Skeletal muscle tissue (tissue), 5 donors: ENCODE results near the gene SLC25A44. TPM values are rescaled to one million over a fixed set of nuclear protein-coding genes. Genes with fewer than 3 reads are reported as not detected.

Experiments used
- H3K27ac ChIP-seq: one replicate; pipeline ENCODE4 v1.7.0; 2013; ENCODE audit warnings: mild to moderate bottlenecking, low read depth, low read length, inconsistent platforms
- H3K27me3 ChIP-seq, 3 donors: one replicate each; pipeline ENCODE4 v1.7.0; 2013; ENCODE audit warnings: low read length in 3 of 3; ENCODE audit not compliant: control insufficient read depth in 3 of 3, insufficient read depth in 3 of 3
- H3K36me3 ChIP-seq, 3 donors: one replicate each; pipeline ENCODE4 v1.7.0; 2013; ENCODE audit warnings: low read length in 3 of 3; ENCODE audit not compliant: control insufficient read depth in 3 of 3, insufficient read depth in 3 of 3
- H3K4me1 ChIP-seq, 3 donors: one replicate each; pipeline ENCODE4 v1.7.0; 2013; ENCODE audit warnings: low read length in 3 of 3, mild to moderate bottlenecking in 3 of 3; ENCODE audit not compliant: control insufficient read depth in 3 of 3, insufficient read depth in 3 of 3
- H3K4me3 ChIP-seq, 3 donors: one replicate each; pipeline ENCODE4 v1.7.0; 2013; ENCODE audit warnings: low read length in 3 of 3
- H3K9ac ChIP-seq, 3 donors: one replicate each; pipeline ENCODE4 v1.7.0; 2013; ENCODE audit warnings: low read length in 3 of 3, mild to moderate bottlenecking in 3 of 3, moderate library complexity in 2 of 3, low read depth in 1 of 3
- H3K9me3 ChIP-seq, 3 donors: one replicate each; pipeline ENCODE4 v1.7.0; 2013; ENCODE audit warnings: low read length in 3 of 3; ENCODE audit not compliant: control insufficient read depth in 3 of 3
- small RNA-seq: library from RNA; depleted of rRNA; stranded (forward); fragments of <200 nt; gene quantifications from one replicate; pipeline ENCODE3, GENCODE V24; 2014
- total RNA-seq: library from RNA; depleted of rRNA; stranded (reverse); fragments of >200 nt; gene quantifications from one replicate; pipeline ENCODE4 v1.2.3, GENCODE V29; 2014
- donor health status: Osteomylitis.

The SLC25A44 gene
- total RNA-seq, 1 donor from 2014 or later = 3.1 TPM

- no peaks in the 10 kb centered on the region for H3K27me3 ChIP-seq
- no peaks in the 10 kb centered on the region for H3K4me1 ChIP-seq
- no peak overlapping the region for H3K4me3 ChIP-seq
- peaks cover 67 to 75% (median 75%) of the 10 kb centered on the region in 3 donors for H3K36me3 ChIP-seq
- H3K9me3 ChIP-seq = no peaks in the 10 kb centered on the region
- no peak overlapping the region for H3K9ac ChIP-seq
- no peak overlapping the region for H3K27ac ChIP-seq
Measured at GRCh38 chr1:156258859-156259258, 65.0 kb downstream of the SLC25A44 start.

- Histone ChIP-seq H3K36me3 (peaks cover 65 to 76% (median 75%) of the 10 kb centered on the region in 3 donors), H3K27ac (no peak overlapping the region), H3K4me3 (no peak overlapping the region), H3K27me3 (no peaks in the 10 kb centered on the region), H3K9ac (no peak overlapping the region), H3K4me1 (no peaks in the 10 kb centered on the region), H3K9me3 (no peaks in the 10 kb centered on the region)
Measured at GRCh38 chr1:156259805-156260204, 65.9 kb downstream of the SLC25A44 start.

- Histone ChIP-seq H3K4me3 (no peak overlapping the region), H3K36me3 (peaks cover 73 to 83% (median 80%) of the 10 kb centered on the region in 3 donors)
Measured at GRCh38 chr1:156260896-156261295, 67.0 kb downstream of the SLC25A44 start.

More at GRCh38 chr1:156260896-156261295, 67.0 kb downstream of the SLC25A44 start:
- Histone ChIP-seq H3K9me3 (no peaks in the 10 kb centered on the region), H3K27ac (no peak overlapping the region), H3K9ac (no peak overlapping the region), H3K27me3 (no peaks in the 10 kb centered on the region), H3K4me1 (no peaks in the 10 kb centered on the region)

Small RNA genes within 50 kb of the gene (small RNA-seq; reads per million reads assigned to genes)
- not detected for gene RF00568

Other genes with a start within 250 kb of the SLC25A44 start
- 135 TPM for gene ARHGEF2, start 215.6 kb upstream of the SLC25A44 start, total RNA-seq
- gene SSR2, start 173.2 kb upstream of the SLC25A44 start, total RNA-seq = 276 TPM
- 15.7 TPM for gene UBQLN4, start 140.3 kb upstream of the SLC25A44 start, total RNA-seq
- gene LAMTOR2, start 139.3 kb upstream of the SLC25A44 start, total RNA-seq = 35.0 TPM
- gene RAB25, start 132.9 kb upstream of the SLC25A44 start, total RNA-seq = not detected
- gene MEX3A, start 111.6 kb upstream of the SLC25A44 start, total RNA-seq = 6.8 TPM
- gene LMNA, start 79.4 kb upstream of the SLC25A44 start, total RNA-seq = 399 TPM
- gene SEMA4A, start 40.5 kb upstream of the SLC25A44 start, total RNA-seq = 4.2 TPM
- gene PMF1, start 18.9 kb downstream of the SLC25A44 start, total RNA-seq = 50.6 TPM
- 1.0 TPM for gene BGLAP, start 48.1 kb downstream of the SLC25A44 start, total RNA-seq
- 1.0 TPM for gene PAQR6, start 54.0 kb downstream of the SLC25A44 start, total RNA-seq
- gene SMG5, start 88.7 kb downstream of the SLC25A44 start, total RNA-seq = 25.6 TPM
- gene TMEM79, start 90.2 kb downstream of the SLC25A44 start, total RNA-seq = 4.2 TPM
- gene GLMP, start 101.6 kb downstream of the SLC25A44 start, total RNA-seq = 20.4 TPM
- not detected for gene VHLL, start 105.2 kb downstream of the SLC25A44 start, total RNA-seq
- gene CCT3, start 144.2 kb downstream of the SLC25A44 start, total RNA-seq = 293 TPM
- gene TSACC, start 144.4 kb downstream of the SLC25A44 start, total RNA-seq = 2.1 TPM
- gene RHBG, start 175.1 kb downstream of the SLC25A44 start, total RNA-seq = not detected